GM18858 (cell line): ENCODE data around the gene EPN3.

Experiments used
- ATAC-seq: cut with Tn5 transposase; IDR thresholded peaks from one replicate; pipeline ENCODE4 v1.9.1; 2021; ENCODE audit not compliant: unreplicated experiment

The EPN3 gene

DNA sequence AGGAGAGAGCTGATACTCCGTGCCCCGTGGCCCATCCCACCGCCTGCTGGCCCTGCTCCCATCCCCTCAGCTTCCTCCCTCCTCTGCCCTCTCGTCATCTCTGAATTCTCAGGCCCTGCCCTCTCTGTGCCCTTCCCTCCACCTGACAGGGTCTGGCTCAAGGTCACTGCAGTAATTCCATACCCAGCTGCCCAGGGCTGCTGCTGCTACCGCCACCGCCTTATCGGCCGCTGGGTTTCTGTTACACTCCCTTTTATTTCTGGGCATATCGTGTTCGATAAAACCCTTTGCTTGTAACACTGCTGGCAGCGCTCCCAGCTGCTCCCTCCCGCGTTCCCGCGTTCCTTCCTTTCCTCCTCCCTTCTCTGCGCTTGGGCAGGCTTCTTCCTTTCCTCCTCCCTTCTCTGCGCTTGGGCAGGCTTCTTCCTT lies 1.2 kb downstream of the EPN3 start:
- no peak for ATAC-seq

DNA sequence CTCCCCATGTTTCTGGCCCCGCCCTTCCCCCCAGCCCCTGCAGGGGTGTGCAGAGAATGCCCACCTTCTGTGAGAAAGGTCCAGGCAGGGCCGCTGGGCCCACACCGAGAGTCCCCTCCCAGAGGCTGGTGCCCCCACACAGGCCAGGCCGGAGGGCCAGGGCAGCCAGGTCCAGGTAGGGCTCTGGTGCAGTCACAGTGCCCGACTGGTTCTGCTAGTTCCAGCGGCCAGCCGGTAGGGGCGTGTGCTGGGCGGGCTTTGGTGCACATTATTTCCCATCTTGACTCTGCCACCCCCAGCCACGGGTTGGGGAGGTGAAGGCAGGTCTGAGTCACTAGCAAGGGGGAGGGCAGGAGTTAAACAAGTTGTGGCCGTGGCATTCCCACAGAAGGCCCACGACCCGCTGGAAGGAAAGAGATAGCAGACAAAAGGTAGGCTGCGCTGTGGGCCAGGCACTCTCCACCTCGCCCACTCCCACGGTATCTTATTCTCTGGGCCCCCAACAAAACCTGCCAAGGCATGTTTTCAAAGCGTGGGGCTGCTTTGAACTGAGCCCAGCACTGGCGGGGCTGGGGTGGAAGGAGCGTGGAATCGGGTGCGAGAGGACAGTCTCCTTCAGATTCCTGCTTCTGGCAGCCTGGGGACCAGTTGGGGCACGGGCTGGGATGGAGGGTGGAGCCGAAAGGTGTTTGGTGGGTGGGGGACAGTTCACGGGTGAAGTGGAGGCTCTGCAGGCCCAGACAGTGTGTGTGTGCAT lies 1.9 kb downstream of the EPN3 start:
- no peak for ATAC-seq

DNA sequence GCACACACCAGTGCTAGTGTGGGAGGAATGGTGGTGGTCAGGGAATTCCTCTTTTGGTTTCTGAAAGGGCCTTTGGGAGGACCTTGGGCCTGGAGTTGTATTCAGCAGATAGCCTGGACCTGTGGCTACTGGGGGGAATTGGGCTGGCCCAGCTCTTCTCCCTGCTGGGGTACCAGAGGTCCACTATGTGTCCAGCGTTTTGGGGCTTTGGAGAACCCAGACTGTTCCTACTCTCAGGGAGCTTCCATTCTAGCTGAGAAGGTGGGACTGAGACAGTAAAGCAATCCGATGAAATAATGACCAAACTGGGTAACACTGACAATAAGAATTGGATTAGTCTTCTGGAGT lies 2.4 kb downstream of the EPN3 start:
- ATAC-seq, result no peak

GRCh38 chr17:50535407-50535806 lies 2.9 kb downstream of the EPN3 start:
- no peak for ATAC-seq

DNA sequence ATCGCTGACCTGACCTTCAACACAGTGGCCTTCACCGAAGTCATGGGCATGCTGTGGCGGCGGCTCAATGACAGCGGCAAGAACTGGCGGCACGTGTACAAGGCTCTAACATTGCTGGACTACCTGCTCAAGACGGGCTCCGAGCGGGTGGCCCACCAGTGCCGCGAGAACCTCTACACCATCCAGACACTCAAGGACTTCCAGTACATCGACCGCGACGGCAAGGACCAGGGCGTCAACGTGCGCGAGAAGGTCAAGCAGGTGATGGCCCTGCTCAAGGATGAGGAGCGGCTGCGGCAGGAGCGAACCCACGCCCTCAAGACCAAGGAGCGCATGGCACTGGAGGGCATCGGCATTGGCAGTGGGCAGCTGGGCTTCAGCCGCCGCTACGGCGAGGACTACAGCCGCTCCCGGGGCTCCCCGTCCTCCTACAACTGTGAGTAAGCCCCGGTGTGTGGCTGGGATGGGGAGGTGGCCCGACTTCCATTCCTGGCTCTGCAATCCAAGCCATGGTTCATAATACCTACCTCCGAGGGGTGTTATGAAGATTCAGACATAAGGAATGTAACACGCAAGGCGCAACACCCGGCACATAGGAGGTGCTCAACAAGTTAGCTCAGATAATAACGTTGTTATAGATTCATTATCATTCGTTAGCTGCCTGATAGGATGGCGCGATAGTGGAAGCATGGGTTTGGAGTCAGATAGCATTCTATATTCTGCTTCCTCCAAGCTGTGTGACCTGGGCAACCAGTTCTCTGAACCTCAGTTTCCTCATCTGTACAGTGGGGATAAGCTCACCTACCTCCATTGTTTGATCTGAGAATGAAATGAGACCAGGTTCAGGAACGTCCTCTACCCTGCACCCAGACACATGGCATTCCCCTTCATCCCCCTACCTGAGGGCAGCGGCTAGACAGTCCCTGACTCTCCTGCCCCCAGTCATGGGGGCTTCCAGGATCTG lies 4.4 kb downstream of the EPN3 start:
- no peak for ATAC-seq

DNA sequence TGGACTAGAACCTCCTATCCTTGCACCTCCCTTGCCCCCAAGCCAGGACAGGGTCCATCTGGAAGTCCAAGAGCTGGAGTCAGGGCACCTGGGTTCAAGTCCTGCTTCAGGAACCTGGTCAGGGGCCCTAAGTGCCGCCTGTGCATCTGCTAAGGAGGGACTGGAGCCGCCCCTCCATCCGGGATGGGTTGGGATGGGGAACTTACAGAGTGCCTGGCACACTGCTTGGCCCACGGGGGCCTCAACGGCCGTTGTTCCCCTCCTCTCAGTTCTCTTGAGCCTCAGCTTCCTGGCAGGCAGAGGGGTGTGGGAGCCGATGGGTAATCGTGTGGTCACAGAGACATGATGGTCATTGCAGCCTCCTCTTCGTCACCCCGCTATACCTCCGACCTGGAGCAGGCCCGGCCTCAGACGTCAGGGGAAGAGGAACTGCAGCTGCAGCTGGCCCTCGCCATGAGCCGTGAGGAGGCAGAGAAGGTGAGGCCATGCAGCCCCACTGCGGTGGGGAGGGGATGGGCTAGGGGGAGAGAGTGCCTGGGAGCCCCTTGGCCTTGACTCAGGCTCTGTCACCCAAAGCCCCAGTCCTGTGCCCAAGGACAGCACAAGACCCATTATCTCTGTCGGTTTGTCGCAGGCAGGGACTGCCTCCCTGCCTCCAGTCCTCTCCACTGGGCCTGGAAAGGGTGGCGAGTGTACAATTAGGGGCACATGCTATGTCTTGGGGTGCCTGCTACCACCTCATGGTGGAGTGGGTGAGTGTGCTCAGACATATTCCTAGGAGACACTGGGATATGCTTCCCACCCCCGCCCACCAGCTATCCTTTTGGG lies 5.4 kb downstream of the EPN3 start:
- no peak for ATAC-seq

GRCh38 chr17:50538549-50539410 lies 6.2 kb downstream of the EPN3 start:
- ATAC-seq, result no peak

GRCh38 chr17:50539762-50540559 lies 7.4 kb downstream of the EPN3 start:
- ATAC-seq, result no peak

DNA sequence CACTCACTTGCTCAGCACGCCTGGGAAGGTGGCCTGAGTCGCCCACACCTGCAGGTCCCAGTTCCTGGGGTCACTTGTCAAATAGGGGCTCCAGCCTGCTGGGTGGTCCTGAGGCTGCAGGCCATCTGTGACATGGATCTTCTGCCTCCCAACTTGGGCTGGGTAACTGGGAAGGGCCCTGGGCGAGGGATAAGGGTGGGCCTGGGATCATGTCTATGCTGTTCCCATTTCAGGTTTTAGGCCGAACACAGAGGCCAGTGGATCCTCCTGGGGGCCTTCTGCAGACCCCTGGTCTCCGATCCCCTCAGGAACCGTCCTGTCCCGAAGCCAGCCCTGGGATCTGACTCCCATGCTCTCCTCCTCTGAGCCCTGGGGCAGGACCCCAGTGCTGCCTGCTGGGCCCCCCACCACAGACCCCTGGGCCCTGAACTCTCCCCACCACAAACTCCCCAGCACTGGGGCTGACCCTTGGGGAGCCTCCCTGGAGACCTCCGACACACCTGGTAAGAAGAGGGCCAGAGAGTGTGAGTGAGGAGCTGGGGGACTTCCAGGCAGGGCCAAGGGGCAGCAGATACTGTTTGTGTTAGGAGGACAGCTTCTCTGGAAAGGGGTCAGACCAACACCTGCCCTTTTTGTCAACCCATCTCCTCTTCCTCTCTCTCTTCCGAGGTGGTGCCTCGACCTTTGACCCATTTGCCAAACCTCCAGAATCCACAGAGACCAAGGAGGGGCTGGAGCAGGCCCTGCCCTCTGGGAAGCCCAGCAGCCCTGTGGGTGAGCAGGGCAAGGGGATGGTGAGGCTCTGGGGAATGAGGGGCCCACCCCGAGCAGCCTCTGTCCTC lies 8.2 kb downstream of the EPN3 start:
- ATAC-seq, result no peak

GRCh38 chr17:50541402-50541715 lies 8.8 kb downstream of the EPN3 start:
- ATAC-seq, result no peak

DNA sequence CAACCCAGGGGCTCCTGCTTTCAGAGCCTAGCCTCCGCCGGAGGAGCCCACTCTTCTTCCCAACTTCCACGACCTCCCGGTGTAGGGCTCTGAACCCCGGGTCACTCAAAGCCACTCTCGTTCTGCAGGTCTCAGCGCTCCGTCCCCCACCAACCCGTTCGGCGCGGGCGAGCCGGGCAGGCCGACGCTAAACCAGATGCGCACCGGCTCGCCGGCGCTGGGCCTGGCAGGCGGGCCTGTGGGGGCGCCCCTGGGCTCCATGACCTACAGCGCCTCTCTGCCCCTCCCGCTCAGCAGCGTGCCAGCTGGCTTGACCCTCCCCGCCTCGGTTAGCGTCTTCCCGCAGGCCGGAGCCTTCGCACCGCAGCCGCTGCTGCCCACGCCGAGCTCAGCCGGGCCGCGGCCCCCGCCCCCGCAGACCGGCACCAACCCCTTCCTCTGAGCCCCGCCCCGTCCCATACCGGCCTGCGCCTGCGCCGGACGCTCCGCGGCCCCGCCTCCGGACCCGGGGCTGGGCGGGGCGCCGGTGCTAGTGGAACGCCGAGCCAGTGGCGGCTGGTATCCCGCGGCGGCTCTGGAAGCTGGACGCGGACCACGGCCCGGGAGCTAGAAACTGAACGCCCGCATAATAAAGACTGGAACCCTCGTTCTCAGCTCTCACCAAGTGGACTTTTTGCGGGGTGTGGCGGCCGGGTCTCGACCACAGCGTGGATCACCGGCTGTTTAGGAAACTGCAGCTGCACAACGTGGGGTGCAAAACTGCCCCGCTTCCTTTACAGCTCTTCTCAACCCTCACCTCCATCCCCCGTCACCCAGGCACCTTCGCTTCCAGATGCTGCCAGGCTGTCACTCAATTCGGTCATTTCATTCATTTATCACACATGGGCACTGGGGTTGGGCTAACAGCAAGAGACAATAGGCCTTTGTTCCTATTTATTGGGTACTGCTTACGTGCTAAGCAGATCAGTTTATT lies 9.5 kb downstream of the EPN3 start:
- peak; percentile 53 for ATAC-seq

- no peak for ATAC-seq
Measured at GRCh38 chr17:50542795-50543774, 10.6 kb downstream of the EPN3 start.

GRCh38 chr17:50544516-50544915 lies 12.0 kb downstream of the EPN3 start:
- ATAC-seq, result no peak

DNA sequence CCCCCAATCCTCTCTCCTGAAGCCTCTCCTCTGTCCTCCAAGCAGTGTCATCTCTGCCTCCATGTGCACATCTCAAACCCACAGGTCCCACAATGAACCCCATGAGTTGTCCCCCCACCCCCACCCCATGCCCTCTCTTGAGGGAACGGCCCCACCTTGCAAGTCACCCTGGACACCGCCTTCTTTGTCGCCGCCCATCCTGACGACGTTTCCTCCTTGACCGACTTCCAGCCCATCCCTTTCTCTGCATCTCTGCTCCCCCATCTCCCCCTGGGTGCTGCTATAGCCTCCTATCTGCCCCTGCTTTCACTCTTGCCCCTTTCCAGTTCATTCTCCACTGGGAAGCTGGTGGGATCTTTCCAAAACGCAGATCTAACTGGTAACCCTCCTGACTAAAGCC lies 12.8 kb downstream of the EPN3 start:
- ATAC-seq, result no peak

DNA sequence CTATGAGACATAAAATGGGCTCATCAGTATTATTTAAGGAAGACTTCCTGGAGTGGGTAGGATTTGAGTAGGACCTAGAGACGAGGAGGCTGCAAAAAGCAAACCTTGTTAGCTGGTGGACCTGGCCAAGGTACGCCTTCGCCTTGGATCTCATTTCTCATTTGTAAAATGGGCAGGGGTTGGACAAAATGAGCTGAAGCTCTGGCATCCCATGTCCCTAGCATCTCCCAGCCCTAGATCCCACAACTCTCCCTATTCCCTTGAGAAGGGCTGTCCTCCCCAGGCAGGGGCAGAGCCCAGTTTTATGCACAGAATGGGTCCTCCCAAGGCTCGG lies 14.1 kb downstream of the EPN3 start:
- no peak for ATAC-seq

GRCh38 chr17:50547035-50547735 lies 14.7 kb downstream of the EPN3 start, which contains the start of gene SPATA20:
Gene SPATA20 (plus strand): TSS chr17:50547174. CDS start chr17:50547209, 35 bp downstream.
- peak; percentile 77 for ATAC-seq
